Measurements from ENCODE around the gene PCDH9.

Gene PCDH9

DNA sequence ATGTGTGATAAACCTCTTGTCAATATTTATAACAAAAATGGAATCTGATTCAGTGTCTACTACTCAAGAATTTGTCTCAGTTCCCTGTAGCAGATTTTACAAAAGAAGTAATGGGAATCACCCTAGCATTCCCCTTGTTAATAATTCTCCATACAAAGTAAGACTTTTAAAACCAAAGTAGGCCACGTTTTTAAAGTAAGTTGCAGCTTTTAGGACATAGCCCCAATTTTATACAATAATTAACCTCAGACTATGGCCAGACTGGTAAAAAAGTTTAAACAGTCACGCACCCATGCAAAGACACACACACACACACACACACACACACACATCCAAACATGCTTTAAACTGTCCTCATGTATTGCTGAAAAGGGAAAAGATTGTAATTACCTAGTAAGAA is 589.9 kb downstream of the PCDH9 start:
- H3K36me3 ChIP-seq: no peaks in the 10 kb centered on the region
- TF ChIP-seq, protein P1, sequence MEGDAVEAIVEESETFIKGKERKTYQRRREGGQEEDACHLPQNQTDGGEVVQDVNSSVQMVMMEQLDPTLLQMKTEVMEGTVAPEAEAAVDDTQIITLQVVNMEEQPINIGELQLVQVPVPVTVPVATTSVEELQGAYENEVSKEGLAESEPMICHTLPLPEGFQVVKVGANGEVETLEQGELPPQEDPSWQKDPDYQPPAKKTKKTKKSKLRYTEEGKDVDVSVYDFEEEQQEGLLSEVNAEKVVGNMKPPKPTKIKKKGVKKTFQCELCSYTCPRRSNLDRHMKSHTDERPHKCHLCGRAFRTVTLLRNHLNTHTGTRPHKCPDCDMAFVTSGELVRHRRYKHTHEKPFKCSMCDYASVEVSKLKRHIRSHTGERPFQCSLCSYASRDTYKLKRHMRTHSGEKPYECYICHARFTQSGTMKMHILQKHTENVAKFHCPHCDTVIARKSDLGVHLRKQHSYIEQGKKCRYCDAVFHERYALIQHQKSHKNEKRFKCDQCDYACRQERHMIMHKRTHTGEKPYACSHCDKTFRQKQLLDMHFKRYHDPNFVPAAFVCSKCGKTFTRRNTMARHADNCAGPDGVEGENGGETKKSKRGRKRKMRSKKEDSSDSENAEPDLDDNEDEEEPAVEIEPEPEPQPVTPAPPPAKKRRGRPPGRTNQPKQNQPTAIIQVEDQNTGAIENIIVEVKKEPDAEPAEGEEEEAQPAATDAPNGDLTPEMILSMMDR (IDR thresholded peaks at IDR 0.05): no peak
- H3K4me1 ChIP-seq (ENCODE audit: control insufficient read depth in 1 of 2, insufficient read depth in 1 of 2, low read depth in 1 of 2, low read length in 1 of 2): no peaks in the 10 kb centered on the region
- H3K27ac ChIP-seq: no peak overlapping the region
- H3K27me3 ChIP-seq: no peaks in the 10 kb centered on the region
- H3K9me3 ChIP-seq: no peaks in the 10 kb centered on the region
- H3K4me3 ChIP-seq (ENCODE audit: low read depth in 1 of 2, low read length in 1 of 2): no peak overlapping the region

DNA sequence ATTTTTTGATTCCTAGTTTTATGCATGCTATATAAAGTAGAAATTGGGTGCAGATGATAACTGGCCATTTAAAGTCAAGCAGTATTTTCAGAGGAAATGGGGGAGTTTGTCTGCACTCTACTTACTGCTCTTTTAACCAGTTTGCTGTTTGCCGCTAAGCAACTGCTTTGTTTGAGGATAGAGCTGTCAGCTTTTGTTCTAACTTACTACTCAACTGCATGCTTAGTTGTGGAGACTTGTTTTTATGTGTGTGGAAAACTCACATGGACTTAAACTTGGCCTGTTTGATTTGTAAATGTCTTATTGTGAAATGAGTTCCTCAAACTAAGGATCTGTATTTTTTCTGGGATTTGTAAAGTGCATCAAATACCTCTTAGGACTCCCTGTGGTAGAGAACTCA is 591.1 kb downstream of the PCDH9 start:
- Histone ChIP-seq H3K27ac (no peak overlapping the region), H3K4me3 (ENCODE audit: low read depth in 1 of 2, low read length in 1 of 2) (no peak overlapping the region), H3K27me3 (no peaks in the 10 kb centered on the region), H3K9me3 (no peaks in the 10 kb centered on the region), H3K4me1 (ENCODE audit: control insufficient read depth in 1 of 2, insufficient read depth in 1 of 2, low read depth in 1 of 2, low read length in 1 of 2) (no peaks in the 10 kb centered on the region), H3K36me3 (no peaks in the 10 kb centered on the region)
- TF ChIP-seq, protein P1 (IDR thresholded peaks at IDR 0.05): no peak

DNA sequence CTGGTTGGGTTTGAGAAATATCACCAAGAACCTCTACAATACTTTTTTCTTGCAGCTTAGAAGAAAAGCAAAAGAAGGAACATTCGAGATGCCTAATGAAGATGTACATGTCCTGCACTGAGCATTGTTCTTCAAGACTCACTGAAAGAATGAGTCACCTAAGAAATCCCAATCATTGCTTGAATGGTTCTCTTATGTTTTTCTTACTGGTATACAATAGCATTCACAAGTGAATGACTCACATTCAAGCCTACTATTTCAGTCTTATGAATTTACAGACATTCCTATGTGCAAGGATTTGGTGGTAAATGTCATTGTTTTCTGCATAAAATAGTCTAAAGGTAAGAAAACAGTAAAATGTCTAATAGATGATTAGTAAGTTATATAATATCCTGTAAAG is 594.6 kb downstream of the PCDH9 start:
- H3K27me3 ChIP-seq: no peaks in the 10 kb centered on the region
- H3K4me3 ChIP-seq (ENCODE audit: low read depth in 1 of 2, low read length in 1 of 2): no peak overlapping the region
- TF ChIP-seq, protein P1 (IDR thresholded peaks at IDR 0.05): no peak
- no peaks in the 10 kb centered on the region for H3K4me1 ChIP-seq (ENCODE audit: control insufficient read depth in 1 of 2, insufficient read depth in 1 of 2, low read depth in 1 of 2, low read length in 1 of 2)
- no peaks in the 10 kb centered on the region for H3K9me3 ChIP-seq
- H3K36me3 ChIP-seq: no peaks in the 10 kb centered on the region
- H3K27ac ChIP-seq: no peak overlapping the region

DNA sequence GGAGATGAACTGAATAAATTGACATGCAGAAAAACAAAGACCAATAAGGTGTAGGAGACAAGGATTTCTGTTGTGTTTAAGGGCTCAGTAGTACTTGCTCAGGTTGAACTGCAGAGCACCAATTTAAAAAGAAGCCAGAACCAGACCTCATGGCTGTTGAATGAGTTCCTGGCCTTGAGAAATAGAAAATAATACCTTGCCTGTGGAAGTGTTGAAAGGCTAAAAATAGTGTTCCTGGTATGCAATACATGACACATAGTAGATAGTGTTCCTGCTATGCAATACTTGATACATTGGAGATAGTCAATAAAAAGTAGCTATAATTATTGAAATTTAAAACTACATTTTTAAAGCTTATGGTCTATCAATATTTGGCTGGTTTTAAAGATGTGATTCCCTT is 595.8 kb downstream of the PCDH9 start:
- TF ChIP-seq, protein P1 (IDR thresholded peaks at IDR 0.05): no peak
- no peak overlapping the region for H3K4me3 ChIP-seq (ENCODE audit: low read depth in 1 of 2, low read length in 1 of 2)
- H3K27me3 ChIP-seq: no peaks in the 10 kb centered on the region
- no peak overlapping the region for H3K27ac ChIP-seq
- H3K9me3 ChIP-seq: no peaks in the 10 kb centered on the region
- no peaks in the 10 kb centered on the region for H3K36me3 ChIP-seq
- H3K4me1 ChIP-seq (ENCODE audit: control insufficient read depth in 1 of 2, insufficient read depth in 1 of 2, low read depth in 1 of 2, low read length in 1 of 2): no peaks in the 10 kb centered on the region

DNA sequence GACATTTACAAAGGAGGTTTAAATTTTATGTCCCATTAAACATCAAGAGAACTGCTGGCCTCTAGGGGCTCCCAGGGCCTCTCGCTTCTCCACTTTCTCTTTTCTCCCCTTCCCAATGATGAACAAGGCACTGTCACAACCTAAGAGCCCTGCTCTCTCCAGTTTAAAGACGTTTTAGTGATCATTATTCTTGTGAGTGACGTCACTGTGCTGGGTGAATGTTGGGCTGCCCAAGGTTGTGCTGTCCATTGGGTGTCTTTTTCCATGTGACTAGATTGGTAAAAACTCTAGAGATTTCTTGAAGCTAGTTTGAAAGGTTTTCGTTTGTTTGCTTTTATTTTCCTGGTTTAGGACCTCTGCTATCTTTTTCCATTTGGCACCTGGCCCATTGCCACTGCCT is 602.6 kb downstream of the PCDH9 start:
- Histone ChIP-seq H3K4me1 (ENCODE audit: control insufficient read depth in 1 of 2, insufficient read depth in 1 of 2, low read depth in 1 of 2, low read length in 1 of 2) (no peaks in the 10 kb centered on the region), H3K36me3 (no peaks in the 10 kb centered on the region), H3K4me3 (ENCODE audit: low read depth in 1 of 2, low read length in 1 of 2) (no peak overlapping the region), H3K27ac (no peak overlapping the region), H3K27me3 (no peaks in the 10 kb centered on the region), H3K9me3 (no peaks in the 10 kb centered on the region)
- TF ChIP-seq, protein P1 (IDR thresholded peaks at IDR 0.05): no peak

DNA sequence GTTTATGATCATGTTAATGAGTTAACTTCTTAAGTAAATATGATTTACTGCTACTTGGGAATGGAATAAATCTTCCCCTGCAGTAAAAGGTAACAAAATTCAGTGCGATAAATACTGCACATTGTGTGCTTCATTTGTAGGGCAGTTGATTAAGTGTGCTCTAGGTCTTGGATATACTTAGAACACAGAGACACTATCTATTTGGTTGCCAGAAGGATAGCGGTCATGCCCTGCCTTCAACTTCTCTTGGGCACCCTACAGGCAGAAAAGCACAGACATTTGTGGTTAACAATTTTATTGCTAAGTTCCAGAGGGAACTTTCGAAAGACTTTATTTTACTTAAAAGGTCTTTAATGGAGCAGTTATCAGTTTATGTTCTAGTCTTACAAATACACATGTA is 605.8 kb downstream of the PCDH9 start:
- TF ChIP-seq, protein P1 (IDR thresholded peaks at IDR 0.05): no peak
- Histone ChIP-seq H3K27ac (no peak overlapping the region), H3K27me3 (no peaks in the 10 kb centered on the region), H3K36me3 (no peaks in the 10 kb centered on the region), H3K9me3 (no peaks in the 10 kb centered on the region), H3K4me3 (ENCODE audit: low read depth in 1 of 2, low read length in 1 of 2) (no peak overlapping the region), H3K4me1 (ENCODE audit: control insufficient read depth in 1 of 2, insufficient read depth in 1 of 2, low read depth in 1 of 2, low read length in 1 of 2) (no peaks in the 10 kb centered on the region)
